Limb (tissue), 2 donors: ENCODE measurements around the gene NEUROG1.

Experiments
- DNase-seq, 2 donors: peaks; one replicate each; pipeline ENCODE4 v3.0.0-alpha.2; 2016; ENCODE audit errors: extremely low spot score in 2 of 2

The NEUROG1 gene

GRCh38 chr5:135494196-135494595 is 41.6 kb downstream of the NEUROG1 start:
- no peak for DNase-seq

- DNase-seq = no peak
Measured at GRCh38 chr5:135493406-135494180, 42.2 kb downstream of the NEUROG1 start.

- no peak for DNase-seq
Measured at GRCh38 chr5:135492319-135492626, 43.5 kb downstream of the NEUROG1 start.

- DNase-seq = no peak
Measured at GRCh38 chr5:135491552-135492318, 44.0 kb downstream of the NEUROG1 start.

- DNase-seq = no peak
Measured at GRCh38 chr5:135491038-135491551, 44.7 kb downstream of the NEUROG1 start.

- peak in 1 of 2 donors; percentile 56 for DNase-seq
Measured at GRCh38 chr5:135490245-135491037, 45.3 kb downstream of the NEUROG1 start.

- peak in 1 of 2 donors; percentile 52 for DNase-seq
Measured at GRCh38 chr5:135489466-135490244, 46.1 kb downstream of the NEUROG1 start.

GRCh38 chr5:135488727-135489465 is 46.9 kb downstream of the NEUROG1 start:
- DNase-seq = peak in 1 of 2 donors; percentile 72

- DNase-seq = no peak
Measured at GRCh38 chr5:135487839-135488514, 47.8 kb downstream of the NEUROG1 start.

GRCh38 chr5:135487037-135487395 is 48.7 kb downstream of the NEUROG1 start:
- DNase-seq = no peak

- DNase-seq = no peak
Measured at GRCh38 chr5:135486131-135487036, 49.4 kb downstream of the NEUROG1 start.

GRCh38 chr5:135484674-135485086 is 51.1 kb downstream of the NEUROG1 start:
- no peak for DNase-seq
